ENCODE data around the gene PNKD.
"Not testable (repeated sequence)": the region's sequence is repeated elsewhere in the genome, so short reads cannot be mapped to it uniquely, and the experiment has no call there.

Gene PNKD

DNA sequence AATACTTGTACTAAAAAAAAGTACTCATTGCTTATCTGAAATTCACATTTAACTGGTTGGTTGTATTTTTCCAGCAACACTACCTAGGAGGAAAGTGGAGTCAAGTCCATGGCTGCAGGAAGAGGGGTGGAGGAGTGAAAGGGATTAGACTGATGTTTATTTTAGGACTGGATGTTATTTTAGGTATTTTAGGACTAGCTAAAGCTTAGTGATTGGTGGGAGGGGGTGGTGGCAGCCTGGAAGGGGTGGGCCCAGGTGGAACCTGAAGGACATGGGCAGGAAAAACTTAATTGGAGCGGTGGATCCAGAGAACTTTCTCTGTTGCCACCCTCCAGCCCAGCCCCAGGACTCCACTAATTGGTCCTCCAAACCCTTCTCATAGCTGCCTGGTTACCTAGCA is 25.9 kb downstream of the PNKD start:
- Mint-ChIP-seq H3K36me3 (ENCODE audit: low read depth) (peaks cover 10% of the 10 kb centered on the region), H3K27me3 (peaks cover 1% of the 10 kb centered on the region), H3K4me1 (ENCODE audit: low read depth) (peaks cover 24% of the 10 kb centered on the region), H3K9me3 (no peaks in the 10 kb centered on the region), H3K27ac (peak overlapping the region; percentile 56), H3K4me3 (no peak overlapping the region)
- intact Hi-C loops (cut with micrococcal nuclease): no loop called here

GRCh38 chr2:218296847-218297246 is 26.5 kb downstream of the PNKD start:
- H3K4me3 Mint-ChIP-seq: no peak overlapping the region
- no peaks in the 10 kb centered on the region for H3K9me3 Mint-ChIP-seq
- H3K27me3 Mint-ChIP-seq: peaks cover 1% of the 10 kb centered on the region
- peak overlapping the region; percentile 56 for H3K27ac Mint-ChIP-seq
- peaks cover 4% of the 10 kb centered on the region for H3K36me3 Mint-ChIP-seq (ENCODE audit: low read depth)
- intact Hi-C loops (cut with micrococcal nuclease): no loop called here
- H3K4me1 Mint-ChIP-seq (ENCODE audit: low read depth): peaks cover 24% of the 10 kb centered on the region

DNA sequence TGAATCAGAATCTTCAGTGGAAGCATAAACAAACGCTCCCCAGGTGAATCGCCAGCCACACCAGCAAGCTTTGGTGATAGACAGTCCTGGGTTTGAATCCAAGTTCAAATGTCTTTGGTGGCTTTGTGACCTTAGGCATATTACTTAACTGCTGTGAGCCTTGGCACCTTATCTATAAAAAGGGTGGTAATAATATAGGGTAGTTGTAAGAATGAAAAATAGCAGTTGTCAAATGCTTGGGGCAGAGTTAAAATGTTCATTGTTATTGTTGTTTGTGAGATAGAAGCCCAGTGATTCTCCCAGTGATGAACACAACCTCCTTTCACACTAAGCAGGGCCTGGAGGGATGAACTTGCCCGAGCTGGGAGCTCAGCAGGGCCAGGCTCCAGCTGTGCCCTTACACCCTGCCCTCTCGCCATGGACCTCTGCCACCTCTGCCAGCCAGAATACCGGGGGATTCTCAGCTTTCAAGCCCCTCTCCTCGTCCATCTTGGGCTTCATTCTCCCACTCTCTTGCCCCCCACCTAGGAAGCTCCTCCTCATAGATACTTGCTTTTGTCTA is 28.1 kb downstream of the PNKD start:
- Mint-ChIP-seq H3K4me1 (ENCODE audit: low read depth) (peaks cover 24% of the 10 kb centered on the region), H3K27ac (peak overlapping the region; percentile 14)

GRCh38 chr2:218300141-218300540 is 29.8 kb downstream of the PNKD start:
- no peaks in the 10 kb centered on the region for H3K9me3 Mint-ChIP-seq
- no peaks in the 10 kb centered on the region for H3K36me3 Mint-ChIP-seq (ENCODE audit: low read depth)
- H3K27me3 Mint-ChIP-seq: peaks cover 1% of the 10 kb centered on the region
- intact Hi-C loops (cut with micrococcal nuclease): no loop called here
- H3K4me1 Mint-ChIP-seq (ENCODE audit: low read depth): peaks cover 7% of the 10 kb centered on the region
- H3K27ac Mint-ChIP-seq: no peak overlapping the region
- H3K4me3 Mint-ChIP-seq: no peak overlapping the region

More for the DNA sequence above, 28.1 kb downstream of the PNKD start:
- H3K4me3 Mint-ChIP-seq: no peak overlapping the region
- no peaks in the 10 kb centered on the region for H3K9me3 Mint-ChIP-seq
- intact Hi-C loops (cut with micrococcal nuclease): no loop called here
- peaks cover 1% of the 10 kb centered on the region for H3K27me3 Mint-ChIP-seq
- H3K36me3 Mint-ChIP-seq (ENCODE audit: low read depth): no peaks in the 10 kb centered on the region

DNA sequence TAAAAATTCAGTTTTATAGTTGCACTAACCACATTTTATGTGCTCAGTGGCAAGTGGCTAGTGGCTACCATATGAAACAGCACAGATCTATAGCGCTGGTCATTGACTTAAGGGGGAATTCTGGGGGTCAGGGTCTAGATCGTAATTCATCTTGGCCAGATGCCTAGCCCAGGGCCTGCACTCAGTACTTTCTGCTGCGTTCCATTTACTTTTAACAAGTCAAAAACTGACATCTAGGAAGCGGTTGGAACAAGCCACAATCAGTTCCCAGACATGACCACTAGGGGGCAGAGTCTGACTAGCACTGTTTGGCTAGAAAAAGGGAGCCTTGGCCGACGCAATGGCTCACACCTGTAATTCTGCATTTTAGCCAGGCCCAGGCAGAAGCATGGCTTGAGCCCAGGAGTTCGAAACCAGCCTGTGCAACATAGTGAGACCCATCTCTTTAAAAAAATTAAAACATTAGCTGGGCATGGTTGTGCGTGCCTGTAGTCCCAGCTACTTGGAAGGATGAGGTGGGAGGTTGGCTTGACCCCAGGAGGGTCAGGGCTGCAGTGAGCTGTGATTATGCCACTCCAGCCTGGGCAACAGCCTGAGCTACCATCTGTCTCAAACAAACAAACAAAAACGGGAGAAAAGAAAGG is 31.0 kb downstream of the PNKD start:
- no peaks in the 10 kb centered on the region for H3K9me3 Mint-ChIP-seq
- peaks cover 1% of the 10 kb centered on the region for H3K27me3 Mint-ChIP-seq
- no peak overlapping the region for H3K27ac Mint-ChIP-seq
- no peak overlapping the region for H3K4me3 Mint-ChIP-seq
- H3K36me3 Mint-ChIP-seq (ENCODE audit: low read depth): no peaks in the 10 kb centered on the region
- intact Hi-C loops (cut with micrococcal nuclease): loop anchor here (1.0 kb wide), 1 partner anchor 55 kb away; the partner anchor contains the start of gene CATIP
- H3K4me1 Mint-ChIP-seq (ENCODE audit: low read depth): peaks cover 7% of the 10 kb centered on the region

- intact Hi-C loops (cut with micrococcal nuclease): no loop called here
- H3K4me3 Mint-ChIP-seq: no peak overlapping the region
- H3K27me3 Mint-ChIP-seq: no peaks in the 10 kb centered on the region
- H3K27ac Mint-ChIP-seq: no peak overlapping the region
- H3K36me3 Mint-ChIP-seq (ENCODE audit: low read depth): no peaks in the 10 kb centered on the region
- H3K9me3 Mint-ChIP-seq: no peaks in the 10 kb centered on the region
- peaks cover 11% of the 10 kb centered on the region for H3K4me1 Mint-ChIP-seq (ENCODE audit: low read depth)
Observed at GRCh38 chr2:218305383-218305782, 35.1 kb downstream of the PNKD start.

DNA sequence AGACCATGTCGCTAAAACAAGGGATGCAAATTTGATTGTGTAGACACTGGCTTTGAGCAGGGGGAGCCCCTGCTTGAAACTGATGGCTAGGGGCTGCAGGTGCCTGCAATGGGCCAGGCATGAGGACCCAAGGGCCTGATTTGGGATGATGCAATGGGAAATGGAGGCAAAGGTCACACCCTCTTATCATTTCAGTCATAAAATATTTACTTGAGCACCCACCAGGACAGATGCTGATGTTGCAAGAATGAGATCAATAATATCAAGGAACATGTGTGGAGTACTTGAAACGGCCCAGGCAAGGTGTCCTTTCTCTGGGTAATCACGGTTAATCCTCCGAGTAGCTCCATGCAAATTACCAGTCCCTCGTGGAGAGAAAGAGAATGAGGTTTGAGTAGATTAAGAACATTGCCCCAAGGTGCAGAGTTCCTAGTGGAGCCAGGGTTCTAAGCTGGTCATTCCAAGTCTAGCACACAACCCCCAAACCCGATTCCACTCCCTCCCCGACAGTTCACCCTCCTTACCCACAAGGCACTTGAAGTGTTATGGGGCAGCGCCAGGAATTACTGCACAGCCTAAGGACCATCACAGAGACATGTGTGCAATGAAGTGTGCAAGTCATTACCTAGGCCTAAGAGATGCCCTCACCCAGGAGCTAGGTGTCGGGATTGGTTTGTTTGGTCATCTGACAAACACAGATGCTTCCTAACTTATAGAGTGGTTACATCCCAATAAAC is 36.0 kb downstream of the PNKD start:
- intact Hi-C loops (cut with micrococcal nuclease): no loop called here
- Mint-ChIP-seq H3K27ac (no peak overlapping the region), H3K36me3 (ENCODE audit: low read depth) (no peaks in the 10 kb centered on the region), H3K4me3 (no peak overlapping the region), H3K4me1 (ENCODE audit: low read depth) (peaks cover 11% of the 10 kb centered on the region), H3K27me3 (no peaks in the 10 kb centered on the region), H3K9me3 (no peaks in the 10 kb centered on the region)

- Mint-ChIP-seq H3K4me3 (no peak overlapping the region), H3K4me1 (ENCODE audit: low read depth) (peaks cover 17% of the 10 kb centered on the region), H3K27ac (no peak overlapping the region), H3K36me3 (ENCODE audit: low read depth) (no peaks in the 10 kb centered on the region), H3K27me3 (no peaks in the 10 kb centered on the region), H3K9me3 (no peaks in the 10 kb centered on the region)
- intact Hi-C loops (cut with micrococcal nuclease): no loop called here
Observed at GRCh38 chr2:218307415-218308090, 37.2 kb downstream of the PNKD start.

GRCh38 chr2:218310853-218311540 is 40.7 kb downstream of the PNKD start:
- H3K4me3 Mint-ChIP-seq: no peak overlapping the region
- no peak overlapping the region for H3K27ac Mint-ChIP-seq
- no peaks in the 10 kb centered on the region for H3K27me3 Mint-ChIP-seq
- no peaks in the 10 kb centered on the region for H3K9me3 Mint-ChIP-seq
- intact Hi-C loops (cut with micrococcal nuclease): no loop called here
- peaks cover 21% of the 10 kb centered on the region for H3K4me1 Mint-ChIP-seq (ENCODE audit: low read depth)
- no peaks in the 10 kb centered on the region for H3K36me3 Mint-ChIP-seq (ENCODE audit: low read depth)

GRCh38 chr2:218311541-218312266 is 41.4 kb downstream of the PNKD start:
- intact Hi-C loops (cut with micrococcal nuclease); H3K36me3 Mint-ChIP-seq (ENCODE audit: low read depth): not testable (repeated sequence)

GRCh38 chr2:218312267-218312756 is 42.0 kb downstream of the PNKD start:
- no peaks in the 10 kb centered on the region for H3K36me3 Mint-ChIP-seq (ENCODE audit: low read depth)
- H3K4me1 Mint-ChIP-seq (ENCODE audit: low read depth): peaks cover 34% of the 10 kb centered on the region
- no peaks in the 10 kb centered on the region for H3K9me3 Mint-ChIP-seq
- no peak overlapping the region for H3K27ac Mint-ChIP-seq
- no peak overlapping the region for H3K4me3 Mint-ChIP-seq
- H3K27me3 Mint-ChIP-seq: no peaks in the 10 kb centered on the region
- intact Hi-C loops (cut with micrococcal nuclease): no loop called here

More at GRCh38 chr2:218311541-218312266, 41.4 kb downstream of the PNKD start:
- H3K9me3 Mint-ChIP-seq, H3K27me3 Mint-ChIP-seq, H3K27ac Mint-ChIP-seq, H3K4me3 Mint-ChIP-seq: not testable (repeated sequence)
- peaks cover 28% of the 10 kb centered on the region for H3K4me1 Mint-ChIP-seq (ENCODE audit: low read depth)

DNA sequence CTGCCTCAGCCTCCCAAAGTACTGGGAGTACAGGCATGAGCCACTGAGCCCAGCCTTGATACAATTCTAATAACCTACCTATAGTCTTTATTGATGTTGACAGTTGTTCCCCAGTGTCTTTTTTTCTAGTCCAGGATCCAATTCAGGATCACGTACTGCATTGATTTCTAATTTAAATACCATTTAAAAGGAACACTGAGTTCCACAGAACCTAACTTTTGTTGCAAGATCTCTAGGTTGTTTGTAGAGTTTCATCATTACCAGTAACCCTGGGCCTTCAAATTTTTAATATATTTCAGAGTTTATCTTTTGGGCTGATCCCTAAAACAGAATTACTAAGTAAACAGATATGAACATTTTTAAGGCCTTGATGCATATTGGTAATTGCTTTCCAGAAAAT is 43.0 kb downstream of the PNKD start:
- Mint-ChIP-seq H3K36me3 (ENCODE audit: low read depth) (no peaks in the 10 kb centered on the region), H3K27ac (no peak overlapping the region), H3K4me3 (no peak overlapping the region), H3K27me3 (no peaks in the 10 kb centered on the region), H3K4me1 (ENCODE audit: low read depth) (peaks cover 39% of the 10 kb centered on the region), H3K9me3 (no peaks in the 10 kb centered on the region)
- intact Hi-C loops (cut with micrococcal nuclease): no loop called here

GRCh38 chr2:218314764-218315163 is 44.4 kb downstream of the PNKD start:
- H3K4me3 Mint-ChIP-seq; intact Hi-C loops (cut with micrococcal nuclease); H3K36me3 Mint-ChIP-seq (ENCODE audit: low read depth); H3K27me3 Mint-ChIP-seq; H3K9me3 Mint-ChIP-seq: not testable (repeated sequence)
- peaks cover 34% of the 10 kb centered on the region for H3K4me1 Mint-ChIP-seq (ENCODE audit: low read depth)
- H3K27ac Mint-ChIP-seq: peak overlapping the region; percentile 66
